Naive thymus-derived CD4-positive, alpha-beta T cell (primary cell): Measurements from ENCODE around the gene FAM118B. TPM values are rescaled to one million over a fixed set of nuclear protein-coding genes. Genes with fewer than 3 reads are reported as not detected.

Source experiments
- ATAC-seq: fragments of 150-1000 bp; cut with Tn5 transposase; 2 replicates; pipeline ENCODE4 v1.10.0; 2021; ENCODE audit warnings: mild to moderate bottlenecking, moderate library complexity
- CTCF ChIA-PET: fragments of 350-600 bp; sonication (Branson Sonifier 250); formaldehyde crosslinking; loops from one replicate; lab custom pipeline; 2021; ENCODE audit warnings: antibody characterized with exemption; lab: Charles Lee
- POLR2A ChIA-PET: fragments of 350-600 bp; sonication (Branson Sonifier 250); formaldehyde crosslinking; loops from one replicate; lab custom pipeline; 2021; ENCODE audit warnings: antibody characterized with exemption, inconsistent platforms; lab: Charles Lee
- DNase-seq, 9 donors: peaks; one replicate each; pipeline versions ENCODE4 v3.0.0 to v3.0.0-alpha.2; 2020 to 2022; ENCODE audit warnings: mixed read lengths in 1 of 9
- H3K27ac ChIP-seq: one replicate; pipeline ENCODE4 v1.7.0; 2013; ENCODE audit warnings: mild to moderate bottlenecking, low read depth, low read length, moderate library complexity
- H3K27me3 ChIP-seq, 2 donors: one replicate each; pipeline ENCODE4 v1.7.0; 2013; ENCODE audit warnings: low read length in 2 of 2, mild to moderate bottlenecking in 2 of 2, moderate library complexity in 2 of 2; ENCODE audit not compliant: control insufficient read depth in 2 of 2, insufficient read depth in 2 of 2
- H3K36me3 ChIP-seq, 3 experiments: 1 replicate in 2 of 3; 2 replicates in 1 of 3; pipeline ENCODE4 v1.7.0; 2013; ENCODE audit warnings: low read length in 3 of 3, mild to moderate bottlenecking in 3 of 3, moderate library complexity in 1 of 3; ENCODE audit not compliant: insufficient read depth in 3 of 3, control insufficient read depth in 2 of 3
- H3K4me1 ChIP-seq, 2 donors: one replicate each; pipeline ENCODE4 v1.7.0; 2013; ENCODE audit warnings: low read length in 2 of 2, mild to moderate bottlenecking in 2 of 2, moderate library complexity in 1 of 2; ENCODE audit not compliant: control insufficient read depth in 2 of 2, insufficient read depth in 2 of 2
- H3K4me3 ChIP-seq: 2 replicates; pipeline ENCODE4 v1.7.0; 2013; ENCODE audit warnings: mild to moderate bottlenecking, low read length
- H3K9me3 ChIP-seq, 3 experiments: 1 replicate in 2 of 3; 2 replicates in 1 of 3; pipeline ENCODE4 v1.7.0; 2013; ENCODE audit warnings: low read length in 3 of 3; ENCODE audit not compliant: control insufficient read depth in 2 of 3
- H3K27ac Mint-ChIP-seq, 9 donors: one replicate each; pipeline ENCODE4 v1.8.0; 2020 to 2022; ENCODE audit warnings: mixed read lengths in 9 of 9, mild to moderate bottlenecking in 8 of 9, moderate library complexity in 5 of 9, inconsistent platforms in 2 of 9
- H3K27me3 Mint-ChIP-seq, 5 donors: one replicate each; pipeline ENCODE4 v1.8.0; 2021 to 2022; ENCODE audit warnings: mixed read lengths in 5 of 5, mild to moderate bottlenecking in 1 of 5
- H3K36me3 Mint-ChIP-seq, 5 donors: one replicate each; pipeline ENCODE4 v1.8.0; 2020 to 2022; ENCODE audit warnings: mixed read lengths in 5 of 5, mild to moderate bottlenecking in 3 of 5, inconsistent platforms in 1 of 5
- H3K4me1 Mint-ChIP-seq, 7 donors: one replicate each; pipeline ENCODE4 v1.8.0; 2020 to 2022; ENCODE audit warnings: mixed read lengths in 7 of 7, mild to moderate bottlenecking in 3 of 7, inconsistent platforms in 1 of 7
- H3K4me3 Mint-ChIP-seq, 10 donors: one replicate each; pipeline ENCODE4 v1.8.0; 2020 to 2022; ENCODE audit warnings: mild to moderate bottlenecking in 10 of 10, mixed read lengths in 10 of 10, moderate library complexity in 6 of 10, inconsistent platforms in 2 of 10
- H3K9me3 Mint-ChIP-seq, 11 donors: one replicate each; pipeline ENCODE4 v1.8.0; 2020 to 2022; ENCODE audit warnings: mixed read lengths in 11 of 11, mild to moderate bottlenecking in 4 of 11, inconsistent platforms in 1 of 11, moderate library complexity in 1 of 11
- intact Hi-C, 2 donors: fragments of 100-400 bp; cut with micrococcal nuclease; formaldehyde crosslinking; loops; one replicate each; pipeline ENCODE4 v1.15.1; 2023
- polyA plus RNA-seq, 2 donors: library from polyadenylated mRNA; unstranded; fragments of 300-500 nt; fragmentation: Illumina TruSeq; gene quantifications; one replicate each; pipeline ENCODE4 v1.2.3, GENCODE V29; 2021
- total RNA-seq, 6 experiments: library from RNA in 5 of 6; stranded (reverse) in 5 of 6; gene quantifications; 1 replicate in 5 of 6; 2 replicates in 1 of 6; pipeline ENCODE4 v1.2.3 and lab custom pipeline; 2021 to 2026

The FAM118B gene
- total and polyA plus RNA-seq, 7 experiments from 2014 or later = 4.0 to 14.7 (median 10.8) TPM

DNA sequence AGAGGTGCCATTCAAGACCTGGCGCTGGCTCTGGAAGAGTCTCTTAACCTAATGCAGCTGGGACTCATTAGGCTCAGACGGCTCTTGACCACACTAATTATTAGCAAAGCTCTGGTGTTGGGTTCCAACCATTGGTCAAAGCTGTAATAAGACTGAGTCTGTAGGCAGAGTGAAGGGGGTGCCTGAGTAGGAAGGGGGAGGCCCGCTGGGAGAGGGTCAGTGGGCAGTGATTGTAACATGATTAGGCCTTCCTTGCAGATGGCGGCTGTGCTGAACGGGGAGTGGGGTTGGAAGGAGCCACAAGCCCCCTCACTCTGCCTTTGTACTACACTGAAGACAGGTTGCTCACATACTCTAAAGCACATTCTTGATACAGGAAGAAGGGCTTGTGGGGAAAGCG lies 51.9 kb downstream of the FAM118B start:
- Histone ChIP-seq H3K4me1 (peaks cover 12 to 17% of the 10 kb centered on the region in 2 donors), H3K36me3 (peaks cover 19 to 61% (median 39%) of the 10 kb centered on the region in 3 experiments), H3K27ac (no peak overlapping the region), H3K27me3 (no peaks in the 10 kb centered on the region), H3K4me3 (no peak overlapping the region), H3K9me3 (no peaks in the 10 kb centered on the region)
- H3K4me1 Mint-ChIP-seq = peaks cover 11 to 25% (median 23%) of the 10 kb centered on the region in 7 donors
- H3K27me3 Mint-ChIP-seq = no peaks in the 10 kb centered on the region
- peaks cover 0 to 2% (median 0%) of the 10 kb centered on the region in 11 donors for H3K9me3 Mint-ChIP-seq
- ChIA-PET POLR2A (interaction anchor here (1.4 kb wide), 1 partner anchor 18 kb away, joined by 4 read pairs; no protein-coding TSS in a partner anchor), CTCF (no interaction called here)
- intact Hi-C loops = no loop called here
- H3K36me3 Mint-ChIP-seq = peaks cover 10 to 47% (median 31%) of the 10 kb centered on the region in 5 donors
- DNase-seq (no peak), ATAC-seq (no peak)
- H3K4me3 Mint-ChIP-seq = no peak overlapping the region
- H3K27ac Mint-ChIP-seq = peak overlapping the region in 3 of 9 donors; percentile 4 to 63 (median 19)

DNA sequence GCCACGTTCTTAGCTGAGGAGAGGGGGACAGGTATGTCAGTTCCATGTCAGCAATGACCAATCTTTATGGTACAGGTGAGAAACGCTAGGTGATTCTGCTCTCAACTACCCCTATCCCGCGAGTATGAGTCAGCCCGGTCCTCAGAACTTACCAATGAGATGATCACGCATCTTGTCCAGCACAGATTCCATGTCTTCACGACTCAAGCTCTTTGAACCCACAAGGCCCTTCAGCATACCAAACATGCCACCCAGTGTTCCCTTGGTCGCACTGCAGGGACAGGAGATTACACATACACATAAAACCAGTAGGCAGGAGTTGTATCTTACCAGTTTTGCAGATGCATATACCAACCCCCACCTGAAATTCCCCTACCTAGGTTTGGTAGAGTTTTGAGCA lies 54.2 kb downstream of the FAM118B start:
- Mint-ChIP-seq H3K4me3 (peak overlapping the region in 6 of 10 donors; percentile 4 to 98 (median 43)), H3K27me3 (no peaks in the 10 kb centered on the region), H3K9me3 (peaks cover 0 to 4% (median 0%) of the 10 kb centered on the region in 11 donors), H3K36me3 (peaks cover 10 to 47% (median 31%) of the 10 kb centered on the region in 5 donors), H3K4me1 (peaks cover 23 to 47% (median 42%) of the 10 kb centered on the region in 7 donors), H3K27ac (peak overlapping the region in 6 of 9 donors; percentile 21 to 99 (median 56))
- CTCF ChIA-PET = no interaction called here
- Histone ChIP-seq H3K27ac (no peak overlapping the region), H3K4me1 (peaks cover 22 to 23% of the 10 kb centered on the region in 2 donors), H3K36me3 (peaks cover 19 to 59% (median 35%) of the 10 kb centered on the region in 3 experiments), H3K4me3 (no peak overlapping the region), H3K9me3 (no peaks in the 10 kb centered on the region), H3K27me3 (no peaks in the 10 kb centered on the region)
- POLR2A ChIA-PET = interaction anchor here (0.8 kb wide), 1 partner anchor 18 kb away, joined by 5 read pairs; no protein-coding TSS in a partner anchor
- intact Hi-C loops = no loop called here
- no peak for ATAC-seq
- no peak for DNase-seq

DNA sequence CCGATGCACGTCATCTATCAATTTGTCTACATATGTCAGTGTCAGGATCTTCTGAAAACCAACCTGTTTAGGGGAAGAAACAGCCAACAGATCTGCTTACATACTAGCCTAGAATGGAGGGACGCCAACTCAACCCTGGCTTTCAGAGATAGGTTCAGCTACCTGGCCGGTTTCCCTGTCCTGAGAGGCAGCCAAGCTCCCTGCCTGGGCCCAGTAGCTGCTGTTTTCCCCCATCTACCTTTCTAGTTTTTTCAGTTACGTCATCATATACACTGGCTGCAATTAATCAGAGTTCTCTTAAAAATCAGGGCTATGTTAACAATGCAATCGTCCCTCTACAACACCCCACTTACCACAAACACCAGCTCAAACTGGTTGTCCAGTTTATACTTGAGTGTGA lies 56.1 kb downstream of the FAM118B start:
- Histone ChIP-seq H3K4me3 (peak overlapping the region; percentile 99), H3K27me3 (no peaks in the 10 kb centered on the region), H3K27ac (peak overlapping the region; percentile 94), H3K4me1 (peaks cover 22 to 23% of the 10 kb centered on the region in 2 donors), H3K9me3 (no peaks in the 10 kb centered on the region), H3K36me3 (peaks cover 19 to 48% (median 31%) of the 10 kb centered on the region in 3 experiments)
- ATAC-seq = no peak
- Mint-ChIP-seq H3K27me3 (no peaks in the 10 kb centered on the region), H3K9me3 (peaks cover 0 to 4% (median 0%) of the 10 kb centered on the region in 11 donors), H3K4me1 (peaks cover 26 to 58% (median 49%) of the 10 kb centered on the region in 7 donors), H3K27ac (peak overlapping the region; percentile 94 to 99 (median 98)), H3K4me3 (peak overlapping the region; percentile 91 to 98 (median 97)), H3K36me3 (peaks cover 11 to 48% (median 30%) of the 10 kb centered on the region in 5 donors)
- CTCF ChIA-PET = interaction anchor here (2.0 kb wide), 1 partner anchor 14 kb away, joined by 9 read pairs; no protein-coding TSS in a partner anchor
- POLR2A ChIA-PET = interaction anchor here (0.8 to 6.5 kb wide), 10 partner anchors 13 to 674 kb away, joined by 3 to 122 read pairs (median 3); partner anchors contain the start of genes DCPS, FAM118B, PUS3 and RPUSD4
- intact Hi-C loops = loop anchor here (1.0 to 2.0 kb wide), 9 partner anchors 204 to 1157 kb away; partner anchors contain the start of genes PUS3 (in 2 of the 2), STT3A (in 2 of the 2), CHEK1 (in 1 of the 2) and EI24 (in 1 of the 2)
- no peak for DNase-seq

- intact Hi-C loops = loop anchor here (1.0 to 2.0 kb wide), 9 partner anchors 205 to 1158 kb away; partner anchors contain the start of genes PUS3 (in 2 of the 2), STT3A (in 2 of the 2), CHEK1 (in 1 of the 2) and EI24 (in 1 of the 2)
- DNase-seq (no peak), ATAC-seq (no peak)
- no peaks in the 10 kb centered on the region for H3K27me3 Mint-ChIP-seq
- peaks cover 0 to 4% (median 0%) of the 10 kb centered on the region in 11 donors for H3K9me3 Mint-ChIP-seq
- peaks cover 26 to 60% (median 50%) of the 10 kb centered on the region in 7 donors for H3K4me1 Mint-ChIP-seq
- peaks cover 14 to 46% (median 30%) of the 10 kb centered on the region in 5 donors for H3K36me3 Mint-ChIP-seq
- peak overlapping the region; percentile 94 to 99 (median 98) for H3K27ac Mint-ChIP-seq
- Histone ChIP-seq H3K27ac (peak overlapping the region; percentile 94), H3K4me3 (peak overlapping the region; percentile 99), H3K4me1 (peaks cover 22 to 23% of the 10 kb centered on the region in 2 donors), H3K27me3 (no peaks in the 10 kb centered on the region), H3K36me3 (peaks cover 19 to 48% (median 27%) of the 10 kb centered on the region in 3 experiments), H3K9me3 (no peaks in the 10 kb centered on the region)
- POLR2A ChIA-PET = interaction anchor here (0.6 to 6.5 kb wide), 16 partner anchors 10 to 677 kb away, joined by 3 to 122 read pairs (median 3); partner anchors contain the start of genes DCPS, FAM118B, HYLS1 and PUS3
- peak overlapping the region; percentile 91 to 98 (median 97) for H3K4me3 Mint-ChIP-seq
- CTCF ChIA-PET = interaction anchor here (2.0 kb wide), 1 partner anchor 13 kb away, joined by 9 read pairs; no protein-coding TSS in a partner anchor
Measured at GRCh38 chr11:126268361-126268707, 56.8 kb downstream of the FAM118B start.

DNA sequence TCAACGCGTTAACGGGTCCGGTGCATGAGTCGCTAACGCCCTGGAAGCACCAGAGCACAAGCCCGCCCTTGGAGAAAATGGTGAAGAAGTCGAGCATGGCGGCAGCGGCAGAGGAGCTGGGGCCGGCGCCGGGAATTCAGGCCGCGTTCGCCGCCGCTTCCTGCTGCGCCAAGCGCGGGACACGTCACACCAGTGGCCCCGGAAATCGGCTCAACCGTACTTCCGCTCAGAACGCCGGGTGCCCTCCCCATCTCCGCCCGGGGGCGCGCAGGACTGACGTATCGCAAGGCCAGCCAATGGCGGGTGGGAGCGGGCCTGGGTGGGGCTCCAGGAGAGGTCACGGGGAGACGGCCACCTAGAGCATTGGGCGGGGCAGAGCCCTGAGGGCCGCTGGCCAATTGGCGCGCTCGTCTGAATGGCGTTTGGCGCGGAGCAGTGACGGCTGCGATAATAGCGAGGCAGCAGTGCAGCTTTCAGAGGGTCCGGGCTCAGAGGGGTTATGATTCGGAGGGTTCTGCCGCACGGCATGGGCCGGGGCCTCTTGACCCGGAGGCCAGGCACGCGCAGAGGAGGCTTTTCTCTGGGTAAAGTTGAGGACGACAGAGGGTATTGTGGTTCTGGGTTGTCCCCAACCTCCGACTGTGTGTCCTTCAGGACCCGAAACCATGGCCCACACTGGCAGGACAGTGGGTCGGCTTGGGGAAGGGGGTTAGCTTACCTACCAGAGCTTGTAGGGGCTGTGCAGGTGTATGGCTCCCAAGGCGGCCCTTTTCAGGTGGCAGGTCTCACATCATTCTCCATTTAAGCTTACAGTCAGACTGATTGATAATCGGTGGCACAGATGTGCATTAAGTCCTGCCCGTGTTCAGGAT lies 57.4 kb downstream of the FAM118B start, which contains the start of the genes FOXRED1 and SRPRA:
Gene FOXRED1 (plus strand): TSS at position 447 of the 872 bp plus-strand sequence. CDS start 53 bp downstream, at position 500.
Gene SRPRA (minus strand): TSS at position 188 of the 872 bp plus-strand sequence. CDS start 91 bp downstream, at position 97.
- Histone ChIP-seq H3K36me3 (peaks cover 19 to 48% (median 24%) of the 10 kb centered on the region in 3 experiments), H3K4me3 (peak within 1 kb of the TSS; percentile 99), H3K9me3 (no peaks in the 10 kb centered on the region), H3K4me1 (peaks cover 22 to 23% of the 10 kb centered on the region in 2 donors), H3K27me3 (no peaks in the 10 kb centered on the region), H3K27ac (peak within 1 kb of the TSS; percentile 94)
- H3K36me3 Mint-ChIP-seq = peaks cover 14 to 46% (median 33%) of the 10 kb centered on the region in 5 donors
- H3K4me3 Mint-ChIP-seq = peak within 1 kb of the TSS; percentile 91 to 98 (median 97)
- H3K4me1 Mint-ChIP-seq = peaks cover 26 to 60% (median 47%) of the 10 kb centered on the region in 7 donors
- peak; percentile 98 to 100 (median 100) for DNase-seq
- peak; percentile 100 for ATAC-seq
- H3K9me3 Mint-ChIP-seq = peaks cover 0 to 4% (median 0%) of the 10 kb centered on the region in 11 donors
- ChIA-PET POLR2A (interaction anchor here (0.6 to 6.5 kb wide), 16 partner anchors 9 to 735 kb away, joined by 3 to 122 read pairs (median 4); partner anchors contain the start of genes CHEK1, DCPS, FAM118B and HYLS1), CTCF (interaction anchor here (2.0 kb wide), 1 partner anchor 12 kb away, joined by 9 read pairs; no protein-coding TSS in a partner anchor)
- no peaks in the 10 kb centered on the region for H3K27me3 Mint-ChIP-seq
- intact Hi-C loops = loop anchor here (1.0 to 2.0 kb wide), 15 partner anchors 14 to 1158 kb away; partner anchors contain the start of genes DCPS (in 2 of the 2), FAM118B (in 2 of the 2), HYLS1 (in 2 of the 2) and PUS3 (in 2 of the 2)
- H3K27ac Mint-ChIP-seq = peak within 1 kb of the TSS; percentile 94 to 99 (median 98)
